MCF 10A (cell line): ENCODE measurements around the gene TMEM131. TPM values are rescaled to one million over a fixed set of nuclear protein-coding genes. Genes with fewer than 3 reads are reported as not detected.
A peak's percentile ranks its signal among the peaks of the same experiment; 100 is the strongest.
"Not testable (repeated sequence)": the region's sequence is repeated elsewhere in the genome, so short reads cannot be mapped to it uniquely, and the experiment has no call there.

Experiments used
- Bru-seq: library from RNA; stranded (reverse); fragments of 400-500 nt; gene quantifications from one replicate; lab custom pipeline; 2021; lab: Mats Ljungman, UMichigan
- BruChase-seq, 2 experiments: library from RNA; stranded (reverse); fragments of 400-500 nt; gene quantifications; one replicate each; lab custom pipeline; 2021; lab: Mats Ljungman, UMichigan
- BruUV-seq: library from RNA; stranded (reverse); fragments of 400-500 nt; replicated peaks from 2 replicates; lab custom pipeline; 2021; lab: Mats Ljungman, UMichigan
- CTCF ChIA-PET: fragments of 300-600 bp; sonication (Branson Sonifier 250); formaldehyde crosslinking; extraction: SDS; loops from one replicate; lab custom pipeline; 2021; ENCODE audit warnings: antibody characterized with exemption, inconsistent platforms; lab: Yijun Ruan, JAX
- POLR2A ChIA-PET: fragments of 300-600, 350-650 bp; sonication (Branson Sonifier 250); formaldehyde crosslinking; extraction: SDS; loops from one replicate; lab custom pipeline; 2020; ENCODE audit warnings: antibody characterized with exemption, inconsistent platforms; lab: Yijun Ruan, JAX
- DNase-seq: peaks from one replicate; pipeline ENCODE4 v3.0.0-alpha.2; 2018; ENCODE audit not compliant: unreplicated experiment
- H3K27ac Mint-ChIP-seq: one replicate; pipeline ENCODE4 v1.8.0; 2022; ENCODE audit warnings: mild to moderate bottlenecking, low read depth, mixed read lengths; ENCODE audit not compliant: unreplicated experiment
- H3K27me3 Mint-ChIP-seq: one replicate; pipeline ENCODE4 v1.8.0; 2022; ENCODE audit warnings: mixed read lengths; ENCODE audit not compliant: insufficient read depth, unreplicated experiment
- H3K36me3 Mint-ChIP-seq: one replicate; pipeline ENCODE4 v1.8.0; 2022; ENCODE audit warnings: mild to moderate bottlenecking, moderate library complexity, mixed read lengths; ENCODE audit not compliant: insufficient read depth, unreplicated experiment
- H3K4me1 Mint-ChIP-seq: one replicate; pipeline ENCODE4 v1.8.0; 2022; ENCODE audit warnings: mixed read lengths; ENCODE audit not compliant: insufficient read depth, unreplicated experiment
- H3K4me3 Mint-ChIP-seq: one replicate; pipeline ENCODE4 v1.8.0; 2022; ENCODE audit warnings: mild to moderate bottlenecking, moderate library complexity, mixed read lengths; ENCODE audit not compliant: unreplicated experiment
- H3K9me3 Mint-ChIP-seq: one replicate; pipeline ENCODE4 v1.8.0; 2022; ENCODE audit warnings: mixed read lengths; ENCODE audit not compliant: unreplicated experiment
- intact Hi-C: fragments of 100-400 bp; cut with micrococcal nuclease; formaldehyde crosslinking; loops from 2 replicates; pipeline ENCODE4 v1.14.1; 2022
- long read RNA-seq: library from polyadenylated mRNA; stranded (forward); transcript quantifications from one replicate; pipeline ENCODE4 v2.0.0, GENCODE V29; 2022
- total RNA-seq: library from RNA; stranded (reverse); gene quantifications from 2 replicates; pipeline ENCODE4 v1.2.3, GENCODE V29; 2022
- TF ChIP-seq, protein P1 (sequence below): fragments of 200-600 bp; IDR thresholded peaks from one replicate; pipeline ENCODE4 v1.8.0; 2022; ENCODE audit warnings: antibody characterized with exemption, mild to moderate bottlenecking; ENCODE audit not compliant: unreplicated experiment

Gene TMEM131, protein sequence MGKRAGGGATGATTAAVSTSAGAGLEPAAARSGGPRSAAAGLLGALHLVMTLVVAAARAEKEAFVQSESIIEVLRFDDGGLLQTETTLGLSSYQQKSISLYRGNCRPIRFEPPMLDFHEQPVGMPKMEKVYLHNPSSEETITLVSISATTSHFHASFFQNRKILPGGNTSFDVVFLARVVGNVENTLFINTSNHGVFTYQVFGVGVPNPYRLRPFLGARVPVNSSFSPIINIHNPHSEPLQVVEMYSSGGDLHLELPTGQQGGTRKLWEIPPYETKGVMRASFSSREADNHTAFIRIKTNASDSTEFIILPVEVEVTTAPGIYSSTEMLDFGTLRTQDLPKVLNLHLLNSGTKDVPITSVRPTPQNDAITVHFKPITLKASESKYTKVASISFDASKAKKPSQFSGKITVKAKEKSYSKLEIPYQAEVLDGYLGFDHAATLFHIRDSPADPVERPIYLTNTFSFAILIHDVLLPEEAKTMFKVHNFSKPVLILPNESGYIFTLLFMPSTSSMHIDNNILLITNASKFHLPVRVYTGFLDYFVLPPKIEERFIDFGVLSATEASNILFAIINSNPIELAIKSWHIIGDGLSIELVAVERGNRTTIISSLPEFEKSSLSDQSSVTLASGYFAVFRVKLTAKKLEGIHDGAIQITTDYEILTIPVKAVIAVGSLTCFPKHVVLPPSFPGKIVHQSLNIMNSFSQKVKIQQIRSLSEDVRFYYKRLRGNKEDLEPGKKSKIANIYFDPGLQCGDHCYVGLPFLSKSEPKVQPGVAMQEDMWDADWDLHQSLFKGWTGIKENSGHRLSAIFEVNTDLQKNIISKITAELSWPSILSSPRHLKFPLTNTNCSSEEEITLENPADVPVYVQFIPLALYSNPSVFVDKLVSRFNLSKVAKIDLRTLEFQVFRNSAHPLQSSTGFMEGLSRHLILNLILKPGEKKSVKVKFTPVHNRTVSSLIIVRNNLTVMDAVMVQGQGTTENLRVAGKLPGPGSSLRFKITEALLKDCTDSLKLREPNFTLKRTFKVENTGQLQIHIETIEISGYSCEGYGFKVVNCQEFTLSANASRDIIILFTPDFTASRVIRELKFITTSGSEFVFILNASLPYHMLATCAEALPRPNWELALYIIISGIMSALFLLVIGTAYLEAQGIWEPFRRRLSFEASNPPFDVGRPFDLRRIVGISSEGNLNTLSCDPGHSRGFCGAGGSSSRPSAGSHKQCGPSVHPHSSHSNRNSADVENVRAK (N-terminal part only)
- 42.2 and 42.8 TPM in 2 replicates for total RNA-seq
- Bru-seq, nascent RNA = percentile 85 among the genes with signal in this experiment
- BruChase-seq, experiment 1, labeled RNA remaining after a 6-hour chase = percentile 73 among the genes with signal in this experiment
- BruChase-seq, experiment 2, labeled RNA remaining after a 2-hour chase = percentile 76 among the genes with signal in this experiment
- long read RNA-seq, full-length matches to known transcripts = 10 of 30 reads
- long read RNA-seq, partial matches to known transcripts = 10 of 30 reads
- long read RNA-seq, other reads (novel, unspliced or antisense) = 10 of 30 reads

DNA sequence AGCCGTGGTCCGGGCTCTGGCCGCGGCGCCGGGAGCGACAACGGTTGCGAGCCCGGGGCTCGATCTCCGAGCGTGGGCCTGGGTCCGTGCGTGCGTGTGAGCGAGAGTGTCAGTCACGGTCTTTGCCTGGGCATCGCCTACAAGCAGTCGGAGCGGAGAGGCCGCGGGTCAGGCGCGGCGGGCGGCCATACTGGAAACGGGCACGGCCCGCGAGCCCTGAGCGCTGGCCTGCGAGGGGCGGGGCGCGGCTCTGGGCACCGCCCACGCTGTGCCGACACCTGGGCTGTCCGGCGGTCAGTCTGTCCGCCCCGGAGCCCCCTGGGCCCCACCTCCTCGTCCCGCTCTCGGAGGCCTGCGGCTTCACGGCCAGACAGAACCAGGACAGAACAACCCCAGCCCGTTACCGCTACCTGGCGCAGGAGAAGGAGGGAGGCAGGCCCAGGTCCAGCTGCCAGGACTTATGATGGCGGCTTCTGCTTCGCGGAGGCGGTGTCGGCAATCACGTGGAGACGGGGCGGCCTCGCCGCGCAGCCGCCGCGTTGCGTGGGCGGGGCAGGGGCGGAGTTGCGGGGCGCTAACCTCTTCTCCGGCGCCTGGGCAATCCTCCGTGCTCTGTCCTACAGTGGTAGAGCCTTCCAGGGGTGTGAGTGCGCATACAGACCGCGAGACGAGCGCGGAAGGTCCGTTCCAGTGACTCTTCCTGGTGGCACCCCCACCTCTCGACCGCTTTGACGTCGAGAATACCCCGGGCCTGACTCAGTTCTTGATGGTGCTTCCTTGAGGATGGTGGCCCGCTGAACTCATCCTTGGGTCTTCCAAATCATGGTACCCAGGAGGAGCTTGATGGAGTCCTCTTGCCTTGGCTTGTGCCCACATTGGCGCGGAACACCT is at the start of gene TMEM131:
TMEM131 (minus strand) TSS at position 215 of the 891 bp plus-strand sequence. CDS start 286 bp downstream, outside the sequence.
- Mint-ChIP-seq H3K4me3 (peak within 1 kb of the TSS; percentile 87), H3K4me1 (peaks cover 22% of the 10 kb centered on the region), H3K27ac (peak within 1 kb of the TSS; percentile 75), H3K36me3 (peaks cover 4% of the 10 kb centered on the region), H3K27me3 (no peaks in the 10 kb centered on the region), H3K9me3 (no peaks in the 10 kb centered on the region)
- DNase-seq = peak; percentile 92
- intact Hi-C loops = loop anchor here (1.0 to 10.0 kb wide), 3 partner anchors 127 to 389 kb away; no protein-coding TSS in a partner anchor
- ChIA-PET POLR2A (interaction anchor here (0.6 to 2.1 kb wide), 16 partner anchors 10 to 291 kb away, joined by 3 to 7 read pairs (median 3); no protein-coding TSS in a partner anchor), CTCF (interaction anchor here (0.6 to 1.1 kb wide), 2 partner anchors 30 to 386 kb away, joined by 3 read pairs; no protein-coding TSS in a partner anchor)
- no TSS peak for BruUV-seq
- TF ChIP-seq, protein P1, sequence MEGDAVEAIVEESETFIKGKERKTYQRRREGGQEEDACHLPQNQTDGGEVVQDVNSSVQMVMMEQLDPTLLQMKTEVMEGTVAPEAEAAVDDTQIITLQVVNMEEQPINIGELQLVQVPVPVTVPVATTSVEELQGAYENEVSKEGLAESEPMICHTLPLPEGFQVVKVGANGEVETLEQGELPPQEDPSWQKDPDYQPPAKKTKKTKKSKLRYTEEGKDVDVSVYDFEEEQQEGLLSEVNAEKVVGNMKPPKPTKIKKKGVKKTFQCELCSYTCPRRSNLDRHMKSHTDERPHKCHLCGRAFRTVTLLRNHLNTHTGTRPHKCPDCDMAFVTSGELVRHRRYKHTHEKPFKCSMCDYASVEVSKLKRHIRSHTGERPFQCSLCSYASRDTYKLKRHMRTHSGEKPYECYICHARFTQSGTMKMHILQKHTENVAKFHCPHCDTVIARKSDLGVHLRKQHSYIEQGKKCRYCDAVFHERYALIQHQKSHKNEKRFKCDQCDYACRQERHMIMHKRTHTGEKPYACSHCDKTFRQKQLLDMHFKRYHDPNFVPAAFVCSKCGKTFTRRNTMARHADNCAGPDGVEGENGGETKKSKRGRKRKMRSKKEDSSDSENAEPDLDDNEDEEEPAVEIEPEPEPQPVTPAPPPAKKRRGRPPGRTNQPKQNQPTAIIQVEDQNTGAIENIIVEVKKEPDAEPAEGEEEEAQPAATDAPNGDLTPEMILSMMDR = no peak

DNA sequence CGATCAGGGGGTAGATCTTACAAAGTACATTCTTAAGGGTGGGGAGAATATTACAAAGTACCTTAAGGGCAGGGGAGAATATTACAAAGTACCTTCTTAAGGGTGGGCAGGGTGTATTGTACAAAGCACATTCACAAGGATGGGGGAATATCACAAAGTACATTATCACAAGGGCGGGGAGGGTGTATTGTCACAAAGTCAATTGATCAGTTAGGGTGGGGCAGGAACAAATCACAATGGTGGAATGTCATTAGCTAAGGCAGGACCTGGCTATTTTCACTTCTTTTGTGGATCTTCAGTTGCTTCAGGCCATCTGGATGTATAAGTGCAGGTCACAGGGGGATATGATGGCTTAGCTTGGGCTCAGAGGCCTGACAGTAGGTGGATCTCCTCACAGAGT is 49.0 kb upstream of the TMEM131 start:
- POLR2A ChIA-PET, H3K4me1 Mint-ChIP-seq, H3K4me3 Mint-ChIP-seq, DNase-seq, H3K27ac Mint-ChIP-seq, H3K36me3 Mint-ChIP-seq, intact Hi-C loops, H3K27me3 Mint-ChIP-seq, BruUV-seq: not testable (repeated sequence)
- peaks cover 29% of the 10 kb centered on the region for H3K9me3 Mint-ChIP-seq
- CTCF ChIA-PET = interaction anchor here (0.7 kb wide), 1 partner anchor 546 kb away, joined by 4 read pairs; no protein-coding TSS in a partner anchor

DNA sequence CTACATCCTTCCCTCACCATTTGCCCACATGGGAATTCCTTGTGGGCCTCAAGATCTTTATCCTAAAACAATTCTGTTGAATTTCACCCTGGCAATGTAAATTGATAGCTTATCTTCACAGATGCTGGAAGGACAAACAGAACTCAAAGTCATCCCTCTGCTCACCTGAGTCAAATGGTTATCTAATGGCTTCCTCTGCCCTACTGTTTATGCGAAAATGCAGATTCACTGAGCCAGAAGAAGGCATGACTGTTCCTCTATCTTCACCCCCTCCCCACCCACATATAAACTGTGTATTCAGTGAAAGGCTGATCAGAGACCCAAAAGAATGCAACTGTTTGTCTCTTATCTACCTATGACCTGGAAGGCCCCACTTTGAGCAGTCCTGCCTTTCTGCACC is 47.4 kb upstream of the TMEM131 start:
- Mint-ChIP-seq H3K27me3 (no peaks in the 10 kb centered on the region), H3K36me3 (peaks cover 7% of the 10 kb centered on the region), H3K27ac (no peak overlapping the region), H3K4me1 (no peaks in the 10 kb centered on the region), H3K9me3 (peaks cover 27% of the 10 kb centered on the region), H3K4me3 (no peak overlapping the region)
- POLR2A ChIA-PET = interaction anchor here (1.1 kb wide), 1 partner anchor 15 kb away, joined by 3 read pairs; no protein-coding TSS in a partner anchor
- no peak for DNase-seq
- intact Hi-C loops = no loop called here
- CTCF ChIA-PET = interaction anchor here (0.6 kb wide), 1 partner anchor 149 kb away, joined by 3 read pairs; no protein-coding TSS in a partner anchor
- TF ChIP-seq, protein P1 = no peak
- no TSS peak for BruUV-seq
